Stimulated activated CD4-positive, alpha-beta T cell treated with anti-CD3 and anti-CD28 coated beads, Interleukin-2, amount 100 ng/mL, for 4 hours (primary cell): Measurements from ENCODE around the gene CDK2.
"Not testable (repeated sequence)": the region's sequence is repeated elsewhere in the genome, so short reads cannot be mapped to it uniquely, and the experiment has no call there.

Experiments used
- DNase-seq: peaks from one replicate; pipeline ENCODE4 v3.0.0-alpha.2; 2020; ENCODE audit warnings: low read depth

The CDK2 gene

GRCh38 chr12:55982319-55982936 is 15.8 kb downstream of the CDK2 start:
- no peak for DNase-seq

- DNase-seq, result no peak
Measured at GRCh38 chr12:55983232-55983842, 16.7 kb downstream of the CDK2 start.

- no peak for DNase-seq
Measured at GRCh38 chr12:55984861-55985260, 18.2 kb downstream of the CDK2 start.

- DNase-seq, result no peak
Measured at GRCh38 chr12:55985341-55985740, 18.7 kb downstream of the CDK2 start.

- not testable (repeated sequence) for DNase-seq
Measured at GRCh38 chr12:55985976-55986375, 19.3 kb downstream of the CDK2 start.

- no peak for DNase-seq
Measured at GRCh38 chr12:55991110-55991509, 24.5 kb downstream of the CDK2 start.

- no peak for DNase-seq
Measured at GRCh38 chr12:55993230-55993853, 26.7 kb downstream of the CDK2 start.

GRCh38 chr12:55995366-55995765 is 28.7 kb downstream of the CDK2 start:
- no peak for DNase-seq

- DNase-seq, result peak; percentile 50
Measured at GRCh38 chr12:55996201-55996714, 29.6 kb downstream of the CDK2 start.

- DNase-seq, result no peak
Measured at GRCh38 chr12:55996715-55997534, 30.3 kb downstream of the CDK2 start, which contains the start of gene SUOX. TSS of gene SUOX (plus strand) at chr12:55997276. CDS start at chr12:56002222, 4,946 bp downstream.

GRCh38 chr12:55997535-55997859 is 30.9 kb downstream of the CDK2 start:
- no peak for DNase-seq

- not testable (repeated sequence) for DNase-seq
Measured at GRCh38 chr12:55999522-55999921, 32.9 kb downstream of the CDK2 start.

GRCh38 chr12:55999999-56000540 is 33.4 kb downstream of the CDK2 start:
- DNase-seq, result not testable (repeated sequence)

- no peak for DNase-seq
Measured at GRCh38 chr12:56001487-56002100, 35.0 kb downstream of the CDK2 start.

GRCh38 chr12:56003376-56003775 is 36.7 kb downstream of the CDK2 start:
- DNase-seq, result not testable (repeated sequence)

- no peak for DNase-seq
Measured at GRCh38 chr12:56004211-56004610, 37.6 kb downstream of the CDK2 start.

- DNase-seq, result peak; percentile 56
Measured at GRCh38 chr12:56007564-56008559, 41.2 kb downstream of the CDK2 start.

- no peak for DNase-seq
Measured at GRCh38 chr12:56010111-56010570, 43.5 kb downstream of the CDK2 start.

- no peak for DNase-seq
Measured at GRCh38 chr12:56011509-56012090, 45.0 kb downstream of the CDK2 start.

GRCh38 chr12:56013482-56013881 is 46.9 kb downstream of the CDK2 start:
- no peak for DNase-seq
